GM12878 (cell line): ENCODE measurements around the gene CPS1. TPM values are rescaled to one million over a fixed set of nuclear protein-coding genes. Genes with fewer than 3 reads are reported as not detected.

Experiments
- BCL11A ChIP-seq: IDR thresholded peaks from 2 replicates; pipeline ENCODE4 v1.6.1; 2011; ENCODE audit warnings: low read depth, low read length
- BCL3 ChIP-seq: IDR thresholded peaks from 2 replicates; pipeline ENCODE4 v1.6.1; 2011; ENCODE audit warnings: borderline replicate concordance, low read depth, mild to moderate bottlenecking, moderate library complexity, low read length; ENCODE audit not compliant: insufficient read depth, poor library complexity, severe bottlenecking
- BHLHE40 ChIP-seq, 2 experiments: fragments of 450-650 bp in 1 of 2; IDR thresholded peaks; 2 replicates each; pipeline ENCODE4 v1.6.1; 2011 to 2017; ENCODE audit warnings: low read depth in 2 of 2, borderline replicate concordance in 1 of 2, improper control_type of control experiment in 1 of 2, low read length in 1 of 2, mild to moderate bottlenecking in 1 of 2
- EED ChIP-seq: sonication (generic); IDR thresholded peaks from 2 replicates; pipeline ENCODE4 v1.6.1; 2016; ENCODE audit warnings: antibody characterized with exemption, low read depth
- ESRRA ChIP-seq: IDR thresholded peaks from 2 replicates; pipeline ENCODE4 v1.6.1; 2012; ENCODE audit warnings: mild to moderate bottlenecking, low read length, improper control_type of control experiment
- JUNB ChIP-seq: IDR thresholded peaks from 2 replicates; pipeline ENCODE4 v1.6.1; 2016; ENCODE audit warnings: antibody characterized with exemption, mild to moderate bottlenecking
- KAT2A ChIP-seq: conservative IDR thresholded peaks from 2 replicates; pipeline ENCODE4 v1.6.1; 2011; ENCODE audit warnings: low read depth, low read length; ENCODE audit not compliant: control insufficient read depth
- SUZ12 ChIP-seq: fragments of 200-600 bp; sonication (generic); IDR thresholded peaks from one replicate; pipeline ENCODE4 v1.6.1; 2018; ENCODE audit warnings: antibody characterized with exemption, mild to moderate bottlenecking; ENCODE audit not compliant: unreplicated experiment
- TCF7 ChIP-seq: IDR thresholded peaks from 2 replicates; pipeline ENCODE4 v1.6.1; 2014; ENCODE audit warnings: antibody characterized with exemption, borderline replicate concordance
- ZBTB4 ChIP-seq: fragments of 450-650 bp; formaldehyde crosslinking; IDR thresholded peaks from 2 replicates; pipeline ENCODE4 v1.4.0; 2022; ENCODE audit warnings: mild to moderate bottlenecking, moderate library complexity
- ZNF274 ChIP-seq: IDR thresholded peaks from one replicate; pipeline ENCODE4 v1.8.0; 2011; ENCODE audit not compliant: insufficient read length, insufficient read depth
- polyA plus RNA-seq, 11 experiments: library from polyadenylated mRNA; depleted of rRNA in 4 of 11; unstranded in 6 of 11; stranded (reverse) in 5 of 11; fragments of >200 nt; fragmentation: Nextera tagmentation in 4 of 11; fragmentation: Illumina TruSeq in 1 of 11; extraction: Ambion mirVana in 4 of 11; extraction: Trizol in 1 of 11; gene quantifications; 1 replicate in 1 of 11; 2 replicates in 10 of 11; pipeline versions ENCODE4 v1.2.1 to v1.2.3, GENCODE V29; 2011 to 2016; ENCODE audit warnings: inconsistent platforms in 2 of 11, missing spikeins in 2 of 11, low read depth in 1 of 11
- total RNA-seq, 4 experiments: library from RNA; depleted of rRNA in 3 of 4; stranded (reverse); fragments of >200 nt in 3 of 4; fragmentation: Illumina TruSeq in 1 of 4; extraction: Trizol in 1 of 4; gene quantifications; 2 replicates each; pipeline versions ENCODE4 v1.2.1 to v1.2.3, GENCODE V29; 2013 to 2021

CPS1 gene
- total and polyA plus RNA-seq, 10 of the 15 experiments (the other 5 are each of a cell fraction or from before 2014, with no cell fraction given): 0.20 to 4.6 (median 0.55) TPM

GRCh38 chr2:210524533-210524932 is 31.9 kb upstream of the CPS1 start (continued):
- TF ChIP-seq EED (no peak), BCL3 (no peak), ZBTB4 (CRISPR knock-in tag) (no peak), SUZ12 (no peak), BCL11A (no peak), ESRRA (no peak), ZNF274 (no peak), TCF7 (no peak), KAT2A (no peak), JUNB (no peak), BHLHE40 (IDR thresholded peaks at IDR 0.05; ENCODE audit: borderline replicate concordance in 1 of 2, low read depth in 2 of 2, low read length in 1 of 2) (no peak)
